ENCODE data around the gene HS2ST1. TPM values are rescaled to one million over a fixed set of nuclear protein-coding genes. Genes with fewer than 3 reads are reported as not detected.

Gene HS2ST1
- total and polyA plus RNA-seq, 4 donors = 5.4 to 11.8 (median 8.2) TPM

GRCh38 chr1:86912281-86912900 is 2.0 kb upstream of the HS2ST1 start:
- no peak for DNase-seq (ENCODE audit: low spot score)

GRCh38 chr1:86913399-86913895 is 988 bp upstream of the HS2ST1 start:
- DNase-seq (ENCODE audit: low spot score) = peak; percentile 36
- H3K4me3 ChIP-seq (ENCODE audit: low read depth in 1 of 3, low read length in 3 of 3) = peak overlapping the region; percentile 68 to 99 (median 99)
- peak overlapping the region; percentile 89 to 91 for H3K27ac ChIP-seq (ENCODE audit: low read depth in 1 of 2, low read length in 2 of 2)
- TF ChIP-seq MAX (IDR thresholded peaks at IDR 0.05) (peak; percentile 9), CTCF (IDR thresholded peaks at IDR 0.05; ENCODE audit: low read depth, low read length, missing input control) (no peak)
- H3K27me3 ChIP-seq (ENCODE audit: control insufficient read depth in 4 of 4, insufficient read depth in 4 of 4, low read length in 3 of 4) = no peaks in the 10 kb centered on the region
- no peaks in the 10 kb centered on the region for H3K9me3 ChIP-seq (ENCODE audit: control insufficient read depth in 4 of 4, low read length in 3 of 4)
- H3K36me3 ChIP-seq (ENCODE audit: control insufficient read depth in 4 of 4, insufficient read depth in 3 of 4, low read depth in 1 of 4, low read length in 3 of 4) = peaks cover 0 to 3% (median under 1%) of the 10 kb centered on the region in 4 donors
- H3K4me1 ChIP-seq (ENCODE audit: control insufficient read depth in 4 of 4, insufficient read depth in 4 of 4, low read length in 3 of 4) = peaks cover 3 to 25% (median 13%) of the 10 kb centered on the region in 4 donors
- peak overlapping the region; percentile 84 to 86 for H3K9ac ChIP-seq (ENCODE audit: low read depth in 1 of 2, low read length in 2 of 2)
- under 1% methylated on average over 17 of the region's 17 CpGs for WGBS

More at GRCh38 chr1:86912281-86912900, 2.0 kb upstream of the HS2ST1 start:
- TF ChIP-seq HNF4A (conservative IDR thresholded peaks at IDR 0.05) = peak; percentile 17 to 20
- TF ChIP-seq GABPA (IDR thresholded peaks at IDR 0.05 in 1 of 2, conservative IDR thresholded peaks at IDR 0.05 in 1 of 2) = no peak
- H3K9ac ChIP-seq (ENCODE audit: low read depth in 1 of 2, low read length in 2 of 2) = peak overlapping the region in 1 of 2 donors; percentile 17
- H3K9me3 ChIP-seq (ENCODE audit: control insufficient read depth in 4 of 4, low read length in 3 of 4) = no peaks in the 10 kb centered on the region
- peaks cover 3 to 25% (median 13%) of the 10 kb centered on the region in 4 donors for H3K4me1 ChIP-seq (ENCODE audit: control insufficient read depth in 4 of 4, insufficient read depth in 4 of 4, low read length in 3 of 4)
- peak overlapping the region in 1 of 2 donors; percentile 3 for H3K27ac ChIP-seq (ENCODE audit: low read depth in 1 of 2, low read length in 2 of 2)
- no peaks in the 10 kb centered on the region for H3K27me3 ChIP-seq (ENCODE audit: control insufficient read depth in 4 of 4, insufficient read depth in 4 of 4, low read length in 3 of 4)
- peaks cover 0 to 3% (median under 1%) of the 10 kb centered on the region in 4 donors for H3K36me3 ChIP-seq (ENCODE audit: control insufficient read depth in 4 of 4, insufficient read depth in 3 of 4, low read depth in 1 of 4, low read length in 3 of 4)
- 38% methylated on average over 6 of the region's 6 CpGs for WGBS
- peak overlapping the region in 2 of 3 donors; percentile 68 to 99 for H3K4me3 ChIP-seq (ENCODE audit: low read depth in 1 of 3, low read length in 3 of 3)

GRCh38 chr1:86913896-86914600 is 387 bp upstream of the HS2ST1 start, which contains the start of gene SELENOF:
Gene SELENOF, minus strand, starts transcription at chr1:86914126. Its CDS starts 15 bp downstream, at chr1:86914111.
- peak within 1 kb of the TSS; percentile 89 to 91 for H3K27ac ChIP-seq (ENCODE audit: low read depth in 1 of 2, low read length in 2 of 2)
- WGBS = under 1% methylated on average over 44 of the region's 44 CpGs
- H3K27me3 ChIP-seq (ENCODE audit: control insufficient read depth in 4 of 4, insufficient read depth in 4 of 4, low read length in 3 of 4) = no peaks in the 10 kb centered on the region
- peaks cover 0 to 3% (median under 1%) of the 10 kb centered on the region in 4 donors for H3K36me3 ChIP-seq (ENCODE audit: control insufficient read depth in 4 of 4, insufficient read depth in 3 of 4, low read depth in 1 of 4, low read length in 3 of 4)
- H3K9ac ChIP-seq (ENCODE audit: low read depth in 1 of 2, low read length in 2 of 2) = peak within 1 kb of the TSS; percentile 84 to 91
- DNase-seq (ENCODE audit: low spot score) = peak; percentile 99
- H3K4me3 ChIP-seq (ENCODE audit: low read depth in 1 of 3, low read length in 3 of 3) = peak within 1 kb of the TSS; percentile 90 to 99 (median 99)
- no peaks in the 10 kb centered on the region for H3K9me3 ChIP-seq (ENCODE audit: control insufficient read depth in 4 of 4, low read length in 3 of 4)
- peaks cover 3 to 25% (median 13%) of the 10 kb centered on the region in 4 donors for H3K4me1 ChIP-seq (ENCODE audit: control insufficient read depth in 4 of 4, insufficient read depth in 4 of 4, low read length in 3 of 4)
- TF ChIP-seq JUND (IDR thresholded peaks at IDR 0.05) = peak in 1 of 2 donors; percentile 67
- TF ChIP-seq ZBTB33 (IDR thresholded peaks at IDR 0.05) = no peak
- TF ChIP-seq CTCF (IDR thresholded peaks at IDR 0.05; ENCODE audit: low read depth, low read length, missing input control) = no peak
- TF ChIP-seq FOXA2 (IDR thresholded peaks at IDR 0.05) = no peak
- no peak for TF ChIP-seq ATF3 (IDR thresholded peaks at IDR 0.05)
- TF ChIP-seq MAX (IDR thresholded peaks at IDR 0.05) = no peak
- no peak for TF ChIP-seq REST (IDR thresholded peaks at IDR 0.05)
- TF ChIP-seq RAD21 (IDR thresholded peaks at IDR 0.05) = peak in 1 of 2 donors; percentile 2
- TF ChIP-seq YY1 (IDR thresholded peaks at IDR 0.05) = peak; percentile 98
- no peak for TF ChIP-seq EGR1 (IDR thresholded peaks at IDR 0.05; ENCODE audit: low read depth in 2 of 2)
- TF ChIP-seq SP1 (IDR thresholded peaks at IDR 0.05) = peak; percentile 90
- peak; percentile 28 to 36 for TF ChIP-seq HNF4A (conservative IDR thresholded peaks at IDR 0.05)

Measured in liver (tissue), 9 donors.